Activated naive CD8-positive, alpha-beta T cell (primary cell): Measurements from ENCODE around the gene POLR3A.
"Not testable (repeated sequence)": the region's sequence is repeated elsewhere in the genome, so short reads cannot be mapped to it uniquely, and the experiment has no call there.

Experiments used
- H3K27ac Mint-ChIP-seq: one replicate; pipeline ENCODE4 v1.8.0; 2021; ENCODE audit warnings: mixed read lengths
- H3K27me3 Mint-ChIP-seq: one replicate; pipeline ENCODE4 v1.8.0; 2021; ENCODE audit warnings: mixed read lengths
- H3K36me3 Mint-ChIP-seq: one replicate; pipeline ENCODE4 v1.8.0; 2021; ENCODE audit warnings: mixed read lengths
- H3K4me1 Mint-ChIP-seq: one replicate; pipeline ENCODE4 v1.8.0; 2021; ENCODE audit warnings: low read depth, mixed read lengths
- H3K4me3 Mint-ChIP-seq: one replicate; pipeline ENCODE4 v1.8.0; 2021; ENCODE audit warnings: mild to moderate bottlenecking, mixed read lengths
- H3K9me3 Mint-ChIP-seq: one replicate; pipeline ENCODE4 v1.8.0; 2021; ENCODE audit warnings: low read depth, mixed read lengths

The POLR3A gene

DNA sequence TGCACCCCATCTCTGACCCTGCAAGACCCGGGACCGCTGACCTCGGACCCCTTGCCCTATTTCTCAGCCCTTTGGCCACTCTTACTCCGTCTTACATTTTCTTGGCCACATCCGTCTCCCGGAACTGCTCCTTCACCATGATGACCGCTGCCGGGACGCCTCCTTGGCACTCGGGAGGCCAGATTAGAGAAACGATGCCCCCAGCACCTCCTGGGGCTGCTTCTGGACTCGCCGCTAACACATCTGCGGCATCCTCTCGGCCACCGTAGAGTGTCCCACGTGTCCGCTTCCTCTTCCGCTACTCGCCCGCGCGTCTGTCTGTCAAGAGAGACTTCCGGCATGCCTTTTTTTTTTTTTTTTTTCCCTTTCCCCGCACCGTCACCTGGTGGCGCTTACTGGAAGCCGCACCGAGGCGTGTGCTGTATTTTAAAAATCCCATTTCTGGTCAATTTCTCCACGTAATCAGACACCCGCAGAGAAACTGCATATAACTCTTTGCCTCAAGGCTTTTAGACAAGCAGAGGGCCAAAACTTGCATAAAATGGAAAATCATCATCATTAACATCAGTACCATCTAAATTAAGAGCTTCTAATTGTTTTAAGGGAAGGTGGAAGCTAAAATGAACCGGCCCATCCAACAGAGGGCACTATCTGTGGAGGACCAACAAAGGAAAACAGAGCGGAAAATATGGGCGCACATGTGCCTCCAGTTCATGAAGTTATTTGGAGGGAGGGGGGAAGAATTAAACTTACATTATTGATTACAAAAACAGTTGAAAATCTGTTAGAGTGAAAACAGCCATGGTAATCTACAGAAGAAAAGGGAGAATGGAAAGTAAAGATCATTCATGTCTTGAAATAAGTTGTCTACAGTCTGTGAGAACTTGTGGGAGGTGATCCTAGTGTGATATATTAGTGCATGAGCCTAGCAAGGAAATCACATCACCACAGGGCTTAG is at the start of gene POLR3A:
Gene POLR3A (minus strand): TSS at position 247 of the 958 bp plus-strand sequence. CDS start 108 bp downstream, at position 139.
- H3K9me3 Mint-ChIP-seq, result no peaks in the 10 kb centered on the region
- H3K27ac Mint-ChIP-seq, result peak within 1 kb of the TSS; percentile 99
- no peaks in the 10 kb centered on the region for H3K27me3 Mint-ChIP-seq
- peak within 1 kb of the TSS; percentile 99 for H3K4me3 Mint-ChIP-seq
- H3K36me3 Mint-ChIP-seq, result peaks cover 13% of the 10 kb centered on the region
- peaks cover 33% of the 10 kb centered on the region for H3K4me1 Mint-ChIP-seq

DNA sequence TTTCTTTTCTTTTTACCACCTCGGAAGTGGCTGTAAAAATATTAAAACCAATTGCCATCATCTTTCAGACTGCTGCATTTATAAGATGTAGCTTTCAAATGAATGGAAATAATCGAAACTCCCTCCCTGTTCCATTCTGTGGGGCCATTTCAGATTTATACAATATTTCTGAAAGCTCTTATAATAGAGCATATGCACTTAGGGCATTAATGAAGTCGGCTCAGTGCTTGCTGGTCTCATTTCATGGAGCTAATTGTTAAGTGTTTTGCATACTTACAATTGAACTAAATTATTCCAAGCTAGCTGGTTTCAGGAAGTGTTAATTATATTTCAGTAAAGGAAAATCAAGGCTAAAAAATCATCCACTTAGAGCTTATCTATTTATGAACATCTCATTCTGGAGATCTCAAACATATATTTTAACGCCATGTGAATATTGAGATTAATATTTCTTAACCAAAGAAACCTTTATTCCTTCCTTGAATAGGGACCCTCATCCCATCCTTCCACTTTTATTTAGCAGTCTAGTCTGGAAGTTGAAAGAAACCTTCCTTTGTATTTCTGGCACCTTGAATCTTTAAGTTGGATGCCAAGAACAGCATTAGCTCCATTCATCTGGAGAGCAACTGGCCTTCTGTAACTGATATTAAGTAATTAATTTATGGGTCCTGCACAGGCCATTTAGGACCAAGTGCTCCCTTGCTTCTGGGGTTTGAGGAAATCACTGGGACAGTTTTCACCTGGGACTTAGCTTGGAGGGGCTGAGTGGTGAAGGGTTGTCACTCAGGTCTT is 49.4 kb upstream of the POLR3A start:
- Mint-ChIP-seq H3K9me3 (no peaks in the 10 kb centered on the region), H3K27me3 (no peaks in the 10 kb centered on the region), H3K4me1 (no peaks in the 10 kb centered on the region), H3K27ac (no peak overlapping the region), H3K36me3 (no peaks in the 10 kb centered on the region), H3K4me3 (no peak overlapping the region)

DNA sequence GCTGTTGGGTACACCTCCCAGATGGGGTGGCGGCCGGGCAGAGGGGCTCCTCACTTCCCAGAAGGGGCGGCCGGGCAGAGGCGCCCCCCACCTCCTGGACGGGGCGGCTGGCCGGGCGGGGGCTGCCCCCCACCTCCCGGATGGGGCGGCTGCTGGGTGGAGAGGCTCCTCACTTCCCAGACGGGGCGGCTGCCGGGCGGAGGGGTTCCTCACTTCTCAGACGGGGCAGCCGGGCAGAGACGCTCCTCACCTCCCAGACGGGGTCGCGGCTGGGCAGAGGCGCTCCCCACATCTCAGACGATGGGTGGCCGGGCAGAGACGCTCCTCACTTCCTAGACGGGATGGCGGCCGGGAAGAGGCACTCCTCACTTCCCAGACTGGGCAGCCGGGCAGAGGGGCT is 46.5 kb upstream of the POLR3A start:
- not testable (repeated sequence) for H3K4me1 Mint-ChIP-seq, H3K9me3 Mint-ChIP-seq, H3K4me3 Mint-ChIP-seq, H3K27ac Mint-ChIP-seq, H3K27me3 Mint-ChIP-seq, H3K36me3 Mint-ChIP-seq

DNA sequence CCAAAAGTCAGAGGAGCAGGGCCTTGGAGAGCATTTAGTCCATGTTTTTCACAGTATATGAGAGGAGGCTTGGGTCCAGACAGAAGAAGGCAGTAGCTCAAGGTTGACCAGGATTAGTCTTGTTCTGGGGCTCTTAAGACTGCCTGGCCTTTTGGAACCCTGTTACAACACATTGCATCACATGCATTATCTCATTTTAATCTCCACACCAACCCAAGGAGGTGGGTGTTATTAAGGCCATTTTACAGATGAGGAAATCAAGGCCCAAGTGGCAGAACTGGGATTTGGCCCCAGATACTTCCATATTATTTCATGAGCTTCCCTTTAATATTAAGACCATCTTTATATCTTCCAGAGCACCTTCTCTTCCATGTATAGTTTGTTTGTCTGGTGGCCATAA is 43.2 kb upstream of the POLR3A start:
- H3K27me3 Mint-ChIP-seq, result no peaks in the 10 kb centered on the region
- no peak overlapping the region for H3K4me3 Mint-ChIP-seq
- H3K9me3 Mint-ChIP-seq, result no peaks in the 10 kb centered on the region

DNA sequence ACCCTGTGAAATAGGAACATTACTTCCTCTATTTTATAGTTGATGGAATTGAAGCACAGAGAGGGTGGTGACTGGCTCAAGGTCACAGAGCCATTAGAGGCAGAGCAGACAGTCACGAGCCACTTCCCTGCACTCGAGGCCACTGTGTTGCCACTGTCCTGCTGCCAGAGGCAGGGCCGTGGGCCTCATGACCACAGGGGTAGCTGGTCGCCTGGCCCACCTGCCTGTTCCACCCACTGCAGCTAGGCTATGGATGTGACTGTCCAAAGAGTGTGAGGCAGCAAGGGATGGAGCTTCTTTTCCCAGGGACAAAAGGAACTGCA is 42.5 kb upstream of the POLR3A start:
- H3K4me3 Mint-ChIP-seq, result no peak overlapping the region
- no peaks in the 10 kb centered on the region for H3K4me1 Mint-ChIP-seq
- no peaks in the 10 kb centered on the region for H3K27me3 Mint-ChIP-seq
- H3K36me3 Mint-ChIP-seq, result no peaks in the 10 kb centered on the region
- H3K9me3 Mint-ChIP-seq, result no peaks in the 10 kb centered on the region
- no peak overlapping the region for H3K27ac Mint-ChIP-seq

More for the DNA sequence above, 43.2 kb upstream of the POLR3A start:
- H3K36me3 Mint-ChIP-seq, result no peaks in the 10 kb centered on the region
- no peak overlapping the region for H3K27ac Mint-ChIP-seq
- H3K4me1 Mint-ChIP-seq, result no peaks in the 10 kb centered on the region

DNA sequence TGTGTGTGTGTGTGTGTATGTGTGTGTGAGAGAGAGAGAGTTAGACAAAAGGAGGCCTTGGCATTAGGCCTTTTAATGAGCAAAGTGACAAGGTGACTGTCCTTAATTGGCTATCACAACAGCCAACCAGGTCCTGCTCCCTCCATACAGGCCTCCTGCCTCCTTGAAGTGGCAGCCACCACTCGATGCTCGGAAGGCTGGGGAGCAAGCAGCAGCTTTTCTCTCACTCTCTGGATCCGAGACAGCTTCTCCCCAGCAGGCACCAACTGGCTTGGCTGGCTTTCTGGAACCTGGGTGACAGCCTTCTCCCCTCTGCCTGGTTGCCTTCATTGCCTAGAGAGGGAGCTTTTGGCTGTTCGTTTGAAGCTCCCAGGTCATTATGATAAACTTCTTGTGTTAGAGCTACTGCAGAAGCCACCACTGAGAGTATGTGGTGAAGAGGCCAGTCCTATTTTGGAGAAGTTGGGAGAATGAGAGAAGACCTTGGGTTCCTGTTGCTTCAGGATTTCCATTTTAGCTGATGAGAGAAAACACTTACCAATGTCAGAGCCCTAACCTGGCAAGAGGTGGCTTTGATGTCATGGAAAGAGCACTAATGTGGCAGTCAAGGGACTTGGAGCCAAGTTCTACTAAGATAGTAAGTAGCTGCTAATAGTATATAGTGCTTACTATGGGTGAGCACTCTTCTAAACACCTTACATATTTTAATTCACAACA is 42.0 kb upstream of the POLR3A start:
- Mint-ChIP-seq H3K4me1 (no peaks in the 10 kb centered on the region), H3K36me3 (no peaks in the 10 kb centered on the region), H3K9me3 (no peaks in the 10 kb centered on the region), H3K27me3 (no peaks in the 10 kb centered on the region), H3K27ac (no peak overlapping the region), H3K4me3 (no peak overlapping the region)

DNA sequence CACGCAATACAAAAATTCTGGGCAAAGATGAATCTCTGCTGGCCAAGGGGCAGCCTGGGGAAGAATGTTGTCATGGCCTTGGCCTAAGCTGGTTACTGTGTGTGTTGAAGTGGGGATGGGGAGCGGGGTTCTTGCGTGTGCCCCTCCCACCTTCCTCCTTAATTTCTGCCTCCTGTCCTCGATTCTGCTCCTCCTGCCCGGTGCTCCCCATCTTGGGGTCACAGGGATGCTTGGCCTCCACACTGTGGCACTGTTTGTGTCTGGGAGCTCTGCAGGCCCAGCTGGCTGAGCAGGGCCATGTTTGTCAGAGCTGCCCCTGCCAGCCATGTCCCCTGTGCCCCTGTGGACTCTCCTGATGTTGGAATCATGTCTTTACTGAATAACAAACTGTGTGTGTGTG is 41.4 kb upstream of the POLR3A start:
- no peaks in the 10 kb centered on the region for H3K4me1 Mint-ChIP-seq
- H3K4me3 Mint-ChIP-seq, result no peak overlapping the region
- H3K9me3 Mint-ChIP-seq, result no peaks in the 10 kb centered on the region
- no peaks in the 10 kb centered on the region for H3K36me3 Mint-ChIP-seq
- no peaks in the 10 kb centered on the region for H3K27me3 Mint-ChIP-seq
- no peak overlapping the region for H3K27ac Mint-ChIP-seq

DNA sequence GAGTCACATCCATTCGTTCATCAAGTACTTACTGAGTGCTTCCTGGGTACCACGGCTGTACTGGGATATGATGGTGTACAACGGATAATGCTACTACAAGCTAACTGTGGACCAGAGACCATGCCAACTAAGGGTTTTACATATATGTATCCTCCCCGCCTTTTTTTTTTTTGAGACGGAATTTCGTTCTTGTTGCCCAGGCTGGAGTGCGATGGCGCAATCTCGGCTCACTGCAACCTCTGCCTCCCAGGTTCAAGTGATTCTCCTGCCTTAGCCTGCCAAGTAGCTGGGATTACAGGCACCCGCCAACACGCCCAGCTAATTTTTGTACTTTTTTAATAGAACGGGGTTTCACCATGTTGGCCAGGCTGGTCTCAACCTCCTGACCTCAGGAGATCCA is 40.7 kb upstream of the POLR3A start:
- not testable (repeated sequence) for H3K27me3 Mint-ChIP-seq, H3K4me1 Mint-ChIP-seq, H3K27ac Mint-ChIP-seq, H3K4me3 Mint-ChIP-seq, H3K36me3 Mint-ChIP-seq, H3K9me3 Mint-ChIP-seq

DNA sequence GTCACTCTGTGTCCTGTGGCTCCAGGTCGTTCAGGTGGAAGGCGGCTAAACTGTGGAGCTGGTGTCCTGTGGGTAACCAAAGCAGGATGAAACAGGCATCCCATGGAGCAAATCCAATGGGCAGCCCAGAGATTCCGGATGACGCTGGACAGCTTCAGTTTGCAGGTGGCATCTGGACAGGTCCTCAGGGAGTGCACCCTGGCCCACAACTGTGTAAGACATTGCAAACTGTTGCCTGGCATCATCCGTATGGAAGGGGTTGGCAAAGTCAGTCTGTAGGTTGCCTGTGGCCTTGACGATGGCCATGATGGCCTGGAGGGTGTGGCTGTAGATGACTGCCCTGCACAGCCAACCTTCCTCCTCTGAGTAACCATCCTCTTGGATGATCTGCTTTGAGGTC is 39.8 kb upstream of the POLR3A start:
- Mint-ChIP-seq H3K4me3 (no peak overlapping the region), H3K27me3 (no peaks in the 10 kb centered on the region), H3K4me1 (no peaks in the 10 kb centered on the region), H3K9me3 (no peaks in the 10 kb centered on the region), H3K27ac (no peak overlapping the region), H3K36me3 (no peaks in the 10 kb centered on the region)

DNA sequence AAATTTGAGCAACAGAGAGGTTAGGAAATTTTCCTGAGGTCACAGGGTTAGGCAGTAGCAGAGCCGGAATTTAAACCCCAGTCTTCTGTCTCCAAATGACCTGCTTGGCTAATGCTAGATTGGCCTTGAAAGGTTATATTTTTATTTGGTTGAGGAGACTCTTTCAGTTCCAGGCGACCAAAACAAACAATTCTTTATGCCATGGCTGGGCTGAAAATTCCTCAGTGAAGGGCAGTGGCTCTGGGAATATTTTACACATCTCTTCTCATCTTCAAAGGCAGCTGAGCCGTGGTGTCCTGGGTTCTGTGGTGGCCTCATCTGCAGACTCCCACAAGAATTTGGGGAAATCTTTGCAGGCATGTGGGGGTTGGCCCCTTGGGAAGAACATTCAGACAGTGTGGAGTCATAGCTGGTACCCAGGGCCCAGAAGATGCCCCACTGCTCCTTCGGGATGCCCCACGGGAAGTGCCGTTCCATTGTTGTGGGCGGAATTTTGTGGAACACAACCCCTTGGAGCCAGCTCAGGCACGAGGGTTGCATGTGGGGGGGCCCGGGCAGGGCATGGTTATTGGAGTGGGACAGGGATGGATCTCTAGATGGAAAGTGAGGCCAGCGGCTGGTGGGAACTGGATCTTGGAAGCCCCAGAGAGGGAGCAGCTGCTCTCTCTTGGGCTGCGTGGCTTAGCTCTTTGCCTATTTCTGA is 37.6 kb upstream of the POLR3A start:
- H3K9me3 Mint-ChIP-seq, result no peaks in the 10 kb centered on the region
- H3K27me3 Mint-ChIP-seq, result peaks cover 3% of the 10 kb centered on the region
- H3K27ac Mint-ChIP-seq, result no peak overlapping the region
- H3K36me3 Mint-ChIP-seq, result no peaks in the 10 kb centered on the region
- no peak overlapping the region for H3K4me3 Mint-ChIP-seq
- H3K4me1 Mint-ChIP-seq, result peaks cover 11% of the 10 kb centered on the region

DNA sequence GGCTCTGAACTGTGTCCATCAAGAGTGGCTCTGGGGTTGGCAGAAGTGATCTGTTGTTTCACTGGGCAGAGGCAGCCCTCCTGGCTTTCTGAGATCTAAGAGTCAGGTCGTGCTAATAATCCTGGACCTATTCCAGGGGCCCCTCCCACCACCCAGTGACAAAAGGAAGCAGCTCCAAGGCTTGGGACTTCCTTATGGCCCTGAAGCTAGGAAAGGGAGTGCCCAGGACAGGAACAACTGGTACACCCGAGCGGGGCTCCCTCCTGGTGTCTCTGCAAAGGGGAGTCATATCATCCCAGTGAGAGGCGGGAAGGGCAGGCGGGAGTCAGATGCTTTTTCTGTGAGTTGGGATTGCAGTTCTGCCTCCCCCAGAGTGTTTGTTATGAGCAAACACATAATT is 36.7 kb upstream of the POLR3A start:
- Mint-ChIP-seq H3K36me3 (no peaks in the 10 kb centered on the region), H3K27ac (no peak overlapping the region), H3K4me1 (peaks cover 11% of the 10 kb centered on the region)

DNA sequence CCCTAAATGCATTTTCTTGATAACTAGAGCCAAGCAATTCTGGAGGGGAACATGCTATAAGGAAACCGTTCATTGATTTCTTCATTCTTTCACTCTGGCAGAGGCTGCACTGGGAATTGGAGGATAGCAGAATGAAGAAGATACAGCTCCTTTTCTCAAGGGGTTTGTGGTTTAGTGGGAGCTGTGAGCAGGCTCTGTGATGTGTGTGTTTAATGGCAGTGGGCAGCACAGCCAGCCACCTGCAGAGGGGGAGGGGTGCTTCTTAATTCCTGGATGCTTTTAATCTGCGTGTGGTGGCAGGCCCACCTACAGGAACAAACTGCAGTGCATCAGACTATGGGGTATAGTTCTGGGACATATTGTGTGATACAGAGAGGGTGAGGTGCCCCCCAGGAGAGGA is 36.3 kb upstream of the POLR3A start:
- H3K4me3 Mint-ChIP-seq, result no peak overlapping the region
- H3K27me3 Mint-ChIP-seq, result peaks cover 3% of the 10 kb centered on the region
- H3K27ac Mint-ChIP-seq, result no peak overlapping the region
- peaks cover 11% of the 10 kb centered on the region for H3K4me1 Mint-ChIP-seq
- no peaks in the 10 kb centered on the region for H3K9me3 Mint-ChIP-seq
- H3K36me3 Mint-ChIP-seq, result no peaks in the 10 kb centered on the region

More for the DNA sequence above, 36.7 kb upstream of the POLR3A start:
- Mint-ChIP-seq H3K27me3 (peaks cover 3% of the 10 kb centered on the region), H3K4me3 (no peak overlapping the region), H3K9me3 (no peaks in the 10 kb centered on the region)

DNA sequence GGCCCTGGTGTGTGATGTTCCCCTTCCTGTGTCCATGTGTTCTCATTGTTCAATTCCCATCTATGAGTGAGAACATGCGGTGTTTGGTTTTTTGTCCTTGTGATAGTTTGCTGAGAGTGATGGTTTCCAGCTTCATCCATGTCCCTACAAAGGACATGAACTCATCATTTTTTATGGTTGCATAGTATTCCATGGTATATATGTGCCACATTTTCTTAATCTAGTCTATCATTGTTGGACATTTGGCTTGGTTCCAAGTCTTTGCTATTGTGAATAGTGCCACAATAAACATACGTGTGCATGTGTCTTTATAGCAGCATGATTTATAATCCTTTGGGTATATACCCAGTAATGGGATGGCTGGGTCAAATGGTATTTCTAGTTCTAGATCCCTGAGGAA is 35.6 kb upstream of the POLR3A start:
- H3K4me1 Mint-ChIP-seq, result peaks cover 11% of the 10 kb centered on the region
- H3K4me3 Mint-ChIP-seq, H3K27ac Mint-ChIP-seq, H3K27me3 Mint-ChIP-seq, H3K36me3 Mint-ChIP-seq, H3K9me3 Mint-ChIP-seq: not testable (repeated sequence)

DNA sequence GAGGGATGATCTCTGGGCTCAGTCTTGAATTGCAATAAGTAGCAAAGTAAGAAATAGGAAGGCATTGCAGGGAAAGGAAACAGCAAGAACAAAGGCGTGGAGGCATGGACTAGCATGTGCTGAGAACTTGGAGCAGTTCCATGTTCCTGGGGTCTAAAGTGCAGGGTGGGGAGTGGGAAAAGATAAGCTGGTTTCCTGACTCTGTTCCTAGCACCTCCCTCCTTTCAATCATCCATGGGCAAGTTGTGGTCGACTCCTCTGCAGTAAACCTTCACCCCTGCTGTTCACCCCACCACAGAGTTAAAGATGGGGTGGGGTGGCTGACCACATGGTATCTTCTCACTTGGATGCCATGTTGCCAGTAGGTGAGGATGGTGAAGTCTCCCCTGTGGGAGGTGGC is 33.9 kb upstream of the POLR3A start:
- no peak overlapping the region for H3K27ac Mint-ChIP-seq
- H3K4me3 Mint-ChIP-seq, result no peak overlapping the region
- H3K9me3 Mint-ChIP-seq, result no peaks in the 10 kb centered on the region
- peaks cover 11% of the 10 kb centered on the region for H3K4me1 Mint-ChIP-seq
- no peaks in the 10 kb centered on the region for H3K36me3 Mint-ChIP-seq
- peaks cover 3% of the 10 kb centered on the region for H3K27me3 Mint-ChIP-seq
